ENCODE data around the gene GCNT4.

Gene GCNT4

DNA sequence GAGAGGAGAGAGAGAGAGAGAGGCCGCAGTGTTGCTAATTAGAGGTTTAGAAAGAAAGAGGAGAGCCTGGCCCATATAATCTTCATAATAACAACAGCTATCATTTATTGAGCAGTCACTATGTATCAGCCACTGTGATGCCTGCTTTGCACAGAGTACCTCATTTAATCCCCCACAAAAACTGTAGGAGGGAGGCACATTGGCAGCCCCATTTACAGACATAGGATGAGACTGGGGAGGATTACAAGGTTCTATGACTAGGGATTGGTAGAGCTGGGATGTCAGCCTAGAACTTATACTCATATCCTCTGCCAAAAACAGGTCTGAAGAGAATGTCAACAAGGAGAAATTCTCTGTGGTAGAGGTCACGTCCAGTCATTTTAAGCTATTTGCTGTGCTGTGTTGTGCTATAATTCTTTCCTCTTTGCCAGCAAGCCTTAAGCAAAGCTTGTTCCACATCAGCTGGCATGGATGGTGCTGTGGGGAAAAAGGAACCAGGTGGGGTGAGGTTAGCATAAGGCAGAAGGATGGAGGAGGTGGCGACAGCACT, 6.7 kb upstream of the GCNT4 start:
- TF ChIP-seq ZNF274 (IDR thresholded peaks at IDR 0.05; ENCODE audit: low read depth, low read length) = no peak
- H3K4me3 ChIP-seq (ENCODE audit: low read length) = no peak overlapping the region

DNA sequence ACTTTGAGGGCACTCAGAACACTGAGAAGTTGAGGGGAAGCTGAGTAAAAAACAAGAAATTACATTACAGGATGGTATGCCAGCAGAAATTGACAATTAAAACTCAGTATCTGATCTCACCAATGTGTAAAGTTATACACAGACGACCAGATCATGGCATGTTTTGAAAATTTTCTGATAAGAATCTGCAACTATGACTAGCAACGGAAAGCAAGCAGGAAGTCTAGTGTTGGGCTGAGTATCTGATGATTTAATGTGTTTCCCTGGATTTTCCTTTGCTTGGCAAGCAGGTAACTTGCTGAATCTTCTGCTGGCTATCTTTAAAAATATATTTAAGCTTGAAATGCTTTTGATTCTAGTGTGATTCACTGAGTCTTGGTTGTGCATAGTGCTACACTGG, 5.2 kb upstream of the GCNT4 start:
- H3K4me3 ChIP-seq (ENCODE audit: low read length) = no peak overlapping the region
- no peak for TF ChIP-seq ZNF274 (IDR thresholded peaks at IDR 0.05; ENCODE audit: low read depth, low read length)

DNA sequence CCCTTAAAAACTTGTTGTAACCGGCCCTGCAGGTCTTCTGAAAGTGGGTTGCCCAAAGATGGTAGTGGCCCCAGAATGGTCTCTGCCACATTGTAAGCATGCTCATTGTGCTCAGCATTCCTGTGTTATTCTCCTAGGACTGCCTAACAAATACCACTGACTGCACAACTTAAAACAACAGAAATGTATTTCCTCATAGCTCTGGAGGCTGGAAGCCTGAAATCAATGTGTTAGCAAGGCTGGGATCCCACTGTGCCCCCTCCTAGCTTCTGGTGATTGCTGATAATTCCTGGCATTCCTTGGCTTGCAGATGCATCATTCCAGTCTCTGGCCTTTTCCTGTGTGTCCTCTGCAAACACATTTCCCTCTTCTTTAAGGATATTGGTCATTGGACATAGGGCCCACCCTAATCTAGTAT, 3.4 kb upstream of the GCNT4 start:
- H3K4me3 ChIP-seq (ENCODE audit: low read length) = no peak overlapping the region

DNA sequence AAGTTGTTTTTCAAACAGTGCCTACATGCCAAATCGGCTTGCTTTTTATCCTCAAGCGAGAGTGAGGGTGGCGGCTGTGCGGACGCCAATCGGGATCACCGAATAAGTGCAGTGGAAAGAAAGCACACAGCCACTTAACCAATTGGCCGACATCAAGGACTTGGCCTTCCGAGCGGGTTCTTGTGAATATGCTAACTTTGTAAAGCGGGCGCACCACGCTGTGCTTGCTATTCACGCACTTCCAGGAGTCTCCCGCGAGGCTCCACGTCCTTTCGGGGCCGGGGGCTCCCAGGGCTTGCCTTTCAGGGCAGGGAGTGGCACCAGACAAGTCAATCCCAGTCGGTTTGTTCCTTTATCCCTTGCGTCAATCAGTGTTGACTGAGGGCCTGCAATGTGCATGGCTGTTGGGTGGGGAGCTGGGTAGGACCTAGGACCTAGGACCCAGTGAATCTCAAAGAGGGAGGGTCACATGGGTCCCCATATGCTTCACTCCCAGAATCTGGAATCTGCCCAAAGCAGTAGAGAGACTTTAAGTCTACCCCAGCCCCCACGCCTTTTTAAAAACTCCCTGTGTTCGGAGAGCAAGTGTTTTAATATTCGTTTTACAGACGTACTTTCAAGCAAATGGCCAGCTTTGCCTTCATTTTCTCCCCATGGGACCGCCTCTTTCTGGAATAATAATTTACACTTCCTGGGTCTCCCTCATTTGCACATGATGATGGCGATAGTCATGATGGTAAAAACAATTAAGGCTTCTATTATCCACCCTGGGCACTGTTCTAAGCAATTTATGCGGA, 2.0 kb upstream of the GCNT4 start:
- TF ChIP-seq ZNF274 (IDR thresholded peaks at IDR 0.05; ENCODE audit: low read depth, low read length) = no peak
- peak overlapping the region; percentile 79; the same call in 1 of the 2 replicates for H3K4me3 ChIP-seq (ENCODE audit: low read length)

More for the DNA sequence above, 3.4 kb upstream of the GCNT4 start:
- TF ChIP-seq ZNF274 (IDR thresholded peaks at IDR 0.05; ENCODE audit: low read depth, low read length) = no peak

DNA sequence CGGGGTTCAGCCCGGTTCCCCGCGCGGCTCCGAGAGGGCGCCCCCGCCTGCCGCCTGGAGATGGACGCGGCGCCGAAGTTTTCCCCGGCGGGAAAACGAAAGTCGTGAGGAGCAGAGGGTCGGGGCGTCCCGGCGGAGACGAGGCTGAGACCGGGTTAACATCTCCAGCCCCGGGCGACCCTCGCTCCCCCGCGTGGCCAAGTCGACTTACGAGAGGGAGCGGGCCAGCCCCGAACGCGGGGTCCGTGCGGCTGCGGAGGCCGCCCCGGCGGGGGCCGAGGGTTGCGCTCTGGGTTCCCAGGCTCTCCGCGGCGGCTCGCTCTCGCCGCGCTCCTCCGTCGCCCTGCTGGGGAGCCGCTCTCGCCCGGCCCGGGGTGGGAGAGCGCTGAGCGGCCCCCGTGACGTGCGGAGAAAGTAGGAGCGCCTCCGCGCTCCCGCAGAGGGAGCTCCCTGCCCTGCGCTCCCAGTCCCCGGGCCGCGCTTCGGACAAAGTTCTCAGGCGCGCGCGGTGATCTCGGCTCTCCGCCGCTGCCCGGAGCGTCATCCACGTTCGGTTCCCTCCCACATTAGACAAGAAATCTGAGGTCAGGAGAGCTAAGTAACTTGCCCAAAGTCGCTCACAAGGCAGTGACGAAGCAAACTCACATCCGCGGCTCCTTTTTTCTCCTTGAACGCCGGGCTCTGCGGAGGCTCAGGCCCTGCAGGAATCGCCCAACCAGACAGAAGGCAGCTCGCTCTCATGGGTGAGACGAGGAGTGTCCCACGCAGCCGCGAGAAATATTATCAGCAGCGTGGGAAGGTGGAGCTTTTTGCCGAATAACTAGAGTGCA, 1.2 kb upstream of the GCNT4 start:
- TF ChIP-seq ZNF274 (IDR thresholded peaks at IDR 0.05; ENCODE audit: low read depth, low read length) = no peak
- H3K4me3 ChIP-seq (ENCODE audit: low read length) = peak overlapping the region; percentile 79; the same call in 1 of the 2 replicates

DNA sequence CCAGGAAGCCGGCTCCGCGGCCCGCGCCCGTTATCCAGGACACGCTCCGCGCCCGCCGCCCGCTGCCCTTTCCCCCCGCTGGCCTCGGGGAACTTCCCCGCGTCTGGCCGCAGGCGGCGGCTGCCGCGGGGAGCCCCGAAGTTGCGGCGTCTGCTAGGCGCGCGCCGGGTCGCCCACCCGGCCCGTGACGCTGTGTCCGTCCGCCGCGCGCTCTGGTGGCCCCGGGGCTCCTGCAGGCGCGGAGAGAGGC, 621 bp upstream of the GCNT4 start:
- H3K4me3 ChIP-seq (ENCODE audit: low read length) = peak overlapping the region; percentile 79
- no peak for TF ChIP-seq ZNF274 (IDR thresholded peaks at IDR 0.05; ENCODE audit: low read depth, low read length)

DNA sequence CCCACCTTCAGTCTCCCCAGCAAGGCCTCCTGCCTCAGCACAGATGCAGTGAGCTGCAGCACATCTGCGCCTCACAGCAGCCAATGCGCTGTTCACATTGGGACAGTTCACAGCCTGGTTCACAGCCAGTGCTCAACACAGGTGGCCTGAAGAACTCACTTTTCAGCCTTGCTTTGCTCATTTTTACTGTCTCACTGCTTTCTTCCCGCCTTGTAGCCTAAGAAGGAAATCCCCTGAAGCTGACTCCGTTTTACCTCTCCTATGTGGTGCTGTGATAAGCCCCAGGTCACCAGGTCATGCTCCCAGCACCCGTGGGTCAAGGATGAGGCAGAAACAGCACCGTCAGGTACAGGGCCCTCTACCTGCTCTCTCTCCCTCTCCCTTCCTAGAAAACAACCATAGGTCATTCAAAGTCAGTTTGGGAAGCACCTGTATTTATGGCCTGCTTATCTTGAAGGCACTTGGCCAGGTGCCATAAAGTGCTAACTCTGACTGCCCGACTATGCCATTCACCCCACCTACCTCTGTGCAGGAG, 1.1 kb downstream of the GCNT4 start:
- TF ChIP-seq ZNF274 (IDR thresholded peaks at IDR 0.05; ENCODE audit: low read depth, low read length) = no peak
- no peak overlapping the region for H3K4me3 ChIP-seq (ENCODE audit: low read length)

DNA sequence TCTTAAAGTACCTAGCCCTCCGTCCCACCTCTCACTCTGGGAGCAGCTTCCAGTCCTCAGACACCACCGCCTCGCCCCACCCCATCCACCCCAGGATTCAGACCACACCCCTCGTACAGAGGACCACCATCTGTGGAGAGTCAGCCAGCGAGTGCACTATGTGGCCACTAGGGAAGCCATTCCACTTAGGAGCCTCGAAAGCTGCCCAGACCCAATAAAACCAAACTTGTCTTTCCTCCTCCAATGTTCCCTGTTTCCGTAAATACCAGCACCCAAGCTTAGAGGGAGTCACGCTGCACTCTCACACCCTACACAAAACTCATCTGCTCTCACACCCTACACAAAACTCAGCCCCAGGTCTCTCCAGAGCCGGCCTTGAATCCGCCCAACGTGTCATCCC, 1.9 kb downstream of the GCNT4 start:
- TF ChIP-seq ZNF274 (IDR thresholded peaks at IDR 0.05; ENCODE audit: low read depth, low read length) = no peak
- H3K4me3 ChIP-seq (ENCODE audit: low read length) = no peak overlapping the region

DNA sequence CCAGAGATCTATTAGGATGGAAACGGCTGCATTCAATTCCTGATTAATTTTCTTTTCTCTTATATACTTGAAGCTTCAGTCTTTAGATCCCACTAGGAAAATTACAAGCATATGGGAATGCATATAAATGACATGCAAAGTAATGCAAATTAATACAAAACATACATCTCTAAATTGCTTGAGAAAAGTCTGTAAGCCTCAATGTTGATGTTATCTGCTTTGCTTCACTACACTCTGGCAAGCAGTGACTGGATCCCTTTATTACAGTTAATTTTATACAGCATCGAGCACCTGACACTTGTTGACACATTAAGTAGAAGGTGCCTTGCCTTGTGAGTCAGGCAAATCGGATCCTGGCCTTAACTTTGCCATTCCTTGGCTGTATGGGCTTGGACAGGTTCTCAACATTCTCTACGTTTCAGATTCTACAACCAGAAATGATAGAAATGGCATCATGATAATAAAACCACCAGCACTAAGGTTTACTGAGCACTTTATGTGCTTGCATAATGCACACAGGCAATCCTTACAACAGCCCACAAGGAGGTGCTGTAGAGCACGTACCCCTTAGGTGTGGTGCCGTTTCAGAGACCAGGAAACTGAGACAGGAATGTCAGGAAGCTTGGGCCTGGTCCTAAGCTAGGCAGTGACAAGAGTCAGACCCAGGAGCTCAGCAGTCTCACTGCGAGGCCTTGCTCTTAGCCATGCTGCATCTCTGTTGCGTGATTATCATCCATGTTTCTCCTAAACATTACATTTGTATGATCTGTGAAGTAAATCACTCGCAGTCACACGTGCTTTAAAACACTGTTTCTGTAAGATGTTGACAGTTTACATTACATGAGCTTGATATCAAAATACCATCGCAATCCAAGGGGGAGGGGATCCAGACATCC, 2.7 kb downstream of the GCNT4 start:
- no peak for TF ChIP-seq ZNF274 (IDR thresholded peaks at IDR 0.05; ENCODE audit: low read depth, low read length)
- no peak overlapping the region for H3K4me3 ChIP-seq (ENCODE audit: low read length)

DNA sequence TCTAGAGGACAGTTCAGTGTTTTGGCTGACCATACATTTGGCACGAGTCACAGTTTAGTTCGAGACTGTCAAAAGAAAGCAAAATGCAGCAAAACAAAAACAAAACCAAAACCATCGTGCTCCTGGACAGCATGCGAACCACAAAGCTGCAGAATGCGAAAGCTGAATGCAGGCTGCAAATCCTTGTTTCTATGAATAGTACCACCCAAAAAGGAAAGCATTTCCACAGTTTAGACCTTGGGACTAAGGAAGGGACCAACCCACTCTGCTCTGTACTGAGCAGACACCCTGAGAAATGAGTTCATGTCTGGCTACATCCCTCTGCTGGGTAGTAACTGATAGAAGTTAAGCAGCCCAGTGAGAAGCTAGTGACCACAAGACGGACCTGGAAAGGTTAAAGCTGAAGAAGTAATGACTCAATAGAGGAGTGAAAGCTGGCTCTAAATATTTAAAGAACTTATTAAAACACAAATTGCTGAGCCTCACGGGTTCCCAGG, 3.9 kb downstream of the GCNT4 start:
- TF ChIP-seq ZNF274 (IDR thresholded peaks at IDR 0.05; ENCODE audit: low read depth, low read length) = no peak
- no peak overlapping the region for H3K4me3 ChIP-seq (ENCODE audit: low read length)

DNA sequence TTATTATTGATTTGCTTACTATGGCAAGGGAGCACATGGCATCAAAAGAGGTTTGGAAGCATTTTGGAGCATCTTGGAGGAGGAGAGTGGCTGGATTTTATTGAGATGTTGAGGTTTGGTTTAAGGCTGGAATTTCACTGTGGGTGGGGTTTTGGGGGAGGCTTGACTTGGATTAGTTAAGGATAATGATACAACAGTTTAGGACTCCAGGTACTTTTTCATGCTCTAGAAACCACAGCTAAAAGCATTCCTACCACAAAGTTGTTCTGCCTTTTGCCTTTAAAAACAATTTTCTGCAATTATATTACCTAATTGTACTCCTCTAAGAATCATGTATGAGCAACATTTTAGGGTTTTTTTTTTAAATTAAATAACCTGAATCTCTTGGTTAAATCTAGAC, 5.0 kb downstream of the GCNT4 start:
- TF ChIP-seq ZNF274 (IDR thresholded peaks at IDR 0.05; ENCODE audit: low read depth, low read length) = no peak

DNA sequence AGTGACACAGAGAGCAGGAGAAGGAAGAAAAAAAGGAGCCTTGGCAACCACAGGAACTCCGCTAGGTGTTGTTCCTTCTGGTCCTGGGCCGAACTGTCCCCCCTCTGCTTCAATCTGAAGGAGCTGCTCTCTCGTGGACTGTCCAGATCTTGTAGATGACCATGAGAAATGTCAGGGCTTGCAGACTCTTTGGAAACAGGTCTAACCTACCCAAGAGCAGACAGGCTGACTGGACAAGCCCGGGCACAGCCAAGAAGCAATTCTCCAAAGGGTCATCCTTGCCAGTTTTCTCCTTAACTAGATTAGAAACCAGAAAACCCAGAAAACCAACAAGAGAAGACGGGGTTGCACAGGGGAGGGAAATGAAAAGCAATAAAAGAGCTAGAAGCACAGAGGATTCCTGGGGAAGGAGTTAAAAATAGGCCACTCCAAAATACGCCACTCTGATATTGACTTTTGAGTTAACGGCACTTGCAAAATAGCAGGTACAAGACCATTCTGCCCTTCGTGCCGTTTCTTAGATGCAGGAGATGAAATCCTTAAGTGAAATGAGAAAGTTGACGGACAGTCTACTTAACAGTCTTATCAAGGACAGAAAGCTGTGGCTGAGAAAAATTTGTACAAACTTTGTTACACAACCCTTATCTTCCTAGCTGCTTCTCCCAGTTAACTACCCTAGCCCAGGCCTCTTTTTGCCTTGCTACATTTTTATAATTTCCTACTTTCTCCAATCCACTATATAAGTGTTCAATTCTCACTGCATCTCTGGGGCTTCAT, 5.8 kb downstream of the GCNT4 start:
- TF ChIP-seq ZNF274 (IDR thresholded peaks at IDR 0.05; ENCODE audit: low read depth, low read length) = no peak
- H3K4me3 ChIP-seq (ENCODE audit: low read length) = no peak overlapping the region

More for the DNA sequence above, 5.0 kb downstream of the GCNT4 start:
- no peak overlapping the region for H3K4me3 ChIP-seq (ENCODE audit: low read length)

DNA sequence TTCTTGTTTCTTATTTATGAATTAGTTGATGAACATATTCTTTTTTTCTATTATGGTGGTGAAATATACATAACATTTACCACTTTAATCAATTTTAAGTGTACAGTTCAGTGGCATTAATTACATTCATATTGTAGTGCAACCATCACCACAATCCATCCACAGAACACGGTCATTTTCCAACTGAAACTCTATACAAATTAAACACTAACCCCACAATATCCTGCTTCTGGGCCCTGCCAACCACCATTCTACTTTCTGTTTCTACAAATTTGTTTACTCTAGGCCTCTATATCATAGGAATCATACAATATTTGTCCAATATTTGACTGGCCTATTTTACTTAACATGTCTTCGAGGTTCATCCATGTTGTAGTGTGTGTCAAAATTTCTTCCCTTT, 7.3 kb downstream of the GCNT4 start:
- H3K4me3 ChIP-seq (ENCODE audit: low read length) = no peak overlapping the region
- no peak for TF ChIP-seq ZNF274 (IDR thresholded peaks at IDR 0.05; ENCODE audit: low read depth, low read length)
